DMS53 (cell line): ENCODE measurements around the gene TC2N.
"Not testable (repeated sequence)": the region's sequence is repeated elsewhere in the genome, so short reads cannot be mapped to it uniquely, and the experiment has no call there.

Experiments used
- DNase-seq: peaks from one replicate; lab custom pipeline; 2025; lab: John Stamatoyannopoulos, UW

Gene TC2N

GRCh38 chr14:91870001-91870400, 2.7 kb upstream of the TC2N start:
- DNase-seq: peak; percentile 52

- DNase-seq: peak; percentile 29
Measured at GRCh38 chr14:91869556-91869955, 2.2 kb upstream of the TC2N start.

DNA sequence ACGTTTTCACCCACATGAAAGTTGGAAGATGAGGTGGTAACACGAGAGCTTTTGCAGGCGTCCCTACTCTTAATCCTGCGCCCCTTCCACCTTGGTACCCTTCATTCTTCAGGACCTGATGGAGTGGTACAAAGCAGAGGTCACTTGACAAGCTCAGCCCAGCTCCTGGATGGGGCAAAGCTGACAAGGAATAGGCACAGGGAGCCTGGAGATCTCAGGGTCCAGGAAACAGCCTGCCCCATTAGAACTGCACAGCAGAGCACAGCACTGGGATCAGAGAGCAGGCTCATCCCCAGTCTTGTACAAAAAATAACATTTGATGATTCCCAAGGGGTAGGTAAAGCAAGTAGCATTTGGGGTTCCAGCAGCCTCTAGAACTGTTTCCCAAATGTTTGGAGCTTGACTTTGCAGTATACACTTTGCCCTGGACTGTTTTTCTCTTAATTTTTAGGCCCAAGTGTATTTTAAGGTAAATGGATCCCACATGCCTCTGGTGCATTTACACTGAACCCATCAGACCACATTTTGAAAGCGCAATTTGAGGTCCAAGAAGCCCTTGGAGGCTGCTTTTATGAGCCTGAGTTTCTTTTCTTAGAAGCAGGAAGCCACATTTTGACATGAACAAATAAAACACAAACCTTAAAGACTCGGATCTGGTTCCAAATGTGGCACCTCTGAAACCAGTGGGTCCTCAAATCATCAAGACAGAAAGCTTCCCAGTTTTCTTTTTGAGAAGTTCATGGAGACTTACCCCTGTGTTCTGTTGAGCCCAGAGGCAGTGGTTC, 633 bp downstream of the TC2N start:
- no peak for DNase-seq

DNA sequence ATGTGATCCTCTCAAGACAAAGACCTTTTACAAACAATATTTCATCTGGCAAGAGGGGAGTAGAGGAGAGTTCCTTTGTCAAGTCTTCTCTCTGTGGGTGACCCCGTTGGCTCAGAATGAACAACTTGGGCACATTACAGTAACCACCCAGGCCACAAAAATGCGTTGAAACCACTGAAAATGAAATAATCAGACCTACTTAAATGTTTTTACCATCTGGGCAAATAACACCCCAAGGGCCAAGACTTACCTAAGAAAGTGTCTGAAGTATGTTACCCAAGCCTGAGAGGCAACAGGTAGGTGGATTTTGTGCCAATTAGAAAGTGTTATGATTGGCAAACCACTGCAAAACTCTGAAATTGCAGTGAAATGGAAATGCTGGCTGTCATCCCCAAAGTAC, 1.3 kb downstream of the TC2N start:
- DNase-seq: no peak

DNA sequence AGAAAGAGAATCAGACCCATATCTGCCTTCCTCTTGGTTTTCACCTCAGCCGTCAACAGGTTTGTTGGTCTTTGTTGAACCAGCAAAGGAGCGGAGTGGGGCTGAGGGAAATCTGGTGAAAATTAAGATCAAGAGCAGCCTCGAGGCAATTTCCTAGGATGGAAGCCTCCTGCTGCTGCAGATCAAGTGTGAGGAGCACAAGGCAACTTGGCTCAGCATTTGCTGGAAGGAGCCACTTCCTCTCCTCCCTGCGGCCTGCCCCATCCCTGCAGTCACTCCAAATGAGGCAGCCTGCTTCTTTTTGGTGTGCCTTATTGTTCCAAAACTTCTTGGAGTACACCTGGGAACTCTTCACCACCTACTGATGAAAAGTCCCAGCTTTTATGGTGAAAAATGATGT, 4.9 kb downstream of the TC2N start:
- no peak for DNase-seq

DNA sequence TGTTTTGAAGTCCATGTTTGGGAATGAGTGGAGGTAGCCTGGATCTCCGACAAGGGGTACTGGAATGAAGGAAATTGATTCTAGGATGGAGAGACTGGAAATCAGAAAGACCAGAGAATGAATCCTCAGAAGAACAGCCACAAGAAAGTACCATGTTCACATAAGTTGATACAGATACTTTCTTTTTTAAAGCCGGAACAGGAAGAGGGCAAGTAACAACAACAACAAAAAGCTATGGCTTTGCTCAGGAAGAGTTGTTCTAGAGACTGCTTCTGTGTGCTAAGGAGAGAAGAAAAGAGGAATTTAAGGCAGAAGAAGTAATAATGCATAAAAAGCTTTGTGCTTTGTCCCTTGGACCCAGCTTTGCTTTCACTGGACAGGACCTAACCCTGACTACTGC, 6.2 kb downstream of the TC2N start:
- DNase-seq: no peak

GRCh38 chr14:91860238-91860637, 7.1 kb downstream of the TC2N start:
- no peak for DNase-seq

DNA sequence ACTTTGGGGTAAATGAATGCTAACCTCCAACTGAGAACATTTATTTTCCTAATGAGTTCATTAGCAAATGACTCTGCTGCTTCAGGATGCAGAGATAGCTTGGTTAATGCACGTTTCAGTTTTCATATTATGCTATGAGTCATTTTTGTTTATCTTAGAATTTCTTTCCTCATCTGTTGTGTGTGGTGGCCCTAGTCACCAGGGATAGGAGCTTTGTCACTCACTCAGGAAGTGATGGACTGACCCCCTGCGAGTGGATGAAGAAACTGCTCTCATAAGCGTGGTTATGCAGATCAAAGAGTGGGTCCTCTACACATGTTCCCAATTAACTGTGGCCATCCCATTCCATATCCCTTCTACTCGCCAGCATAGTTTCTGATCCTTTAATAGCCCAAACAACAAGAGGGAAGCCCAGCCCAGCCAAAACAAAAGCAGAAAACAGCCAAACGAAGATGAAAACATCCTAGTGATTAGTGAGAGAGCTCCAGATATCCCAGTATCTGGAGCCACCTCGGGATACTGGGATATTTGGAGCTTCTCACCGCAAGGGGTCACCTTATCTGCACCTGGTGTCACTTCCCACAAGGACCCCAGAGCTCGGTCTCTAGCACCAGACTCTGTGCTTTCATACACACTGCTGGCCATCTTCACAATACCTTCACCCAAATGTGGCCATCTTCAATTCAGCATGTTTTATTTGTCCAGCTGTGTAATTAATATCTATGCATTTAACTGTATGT, 8.6 kb downstream of the TC2N start:
- DNase-seq: peak; percentile 79

- DNase-seq: no peak
Measured at GRCh38 chr14:91857614-91858013, 9.7 kb downstream of the TC2N start.

- no peak for DNase-seq
Measured at GRCh38 chr14:91854327-91854934, 12.9 kb downstream of the TC2N start.

- no peak for DNase-seq
Measured at GRCh38 chr14:91851563-91851962, 15.8 kb downstream of the TC2N start.

GRCh38 chr14:91848504-91849001, 18.8 kb downstream of the TC2N start:
- no peak for DNase-seq

DNA sequence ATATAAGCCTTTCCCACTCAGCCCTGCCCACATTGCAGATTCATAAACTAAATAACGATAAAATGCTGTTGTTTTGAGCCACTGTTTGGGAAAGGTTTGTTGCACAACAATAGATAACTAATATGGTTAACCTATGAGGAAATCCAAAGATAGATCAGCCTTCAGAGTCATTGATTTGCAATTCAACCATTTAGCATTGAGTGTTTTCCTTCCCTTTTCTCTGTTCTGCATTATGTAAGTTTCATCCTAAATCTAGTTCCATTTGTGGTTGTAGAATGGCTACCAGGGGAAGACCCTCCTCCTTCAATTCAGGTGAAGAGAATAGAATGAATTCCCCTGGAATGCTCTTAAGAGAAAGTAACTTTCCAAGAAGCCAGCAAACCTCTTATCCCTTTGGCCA, 19.6 kb downstream of the TC2N start:
- DNase-seq: no peak

GRCh38 chr14:91845652-91846051, 21.7 kb downstream of the TC2N start:
- peak; percentile 14 for DNase-seq

DNA sequence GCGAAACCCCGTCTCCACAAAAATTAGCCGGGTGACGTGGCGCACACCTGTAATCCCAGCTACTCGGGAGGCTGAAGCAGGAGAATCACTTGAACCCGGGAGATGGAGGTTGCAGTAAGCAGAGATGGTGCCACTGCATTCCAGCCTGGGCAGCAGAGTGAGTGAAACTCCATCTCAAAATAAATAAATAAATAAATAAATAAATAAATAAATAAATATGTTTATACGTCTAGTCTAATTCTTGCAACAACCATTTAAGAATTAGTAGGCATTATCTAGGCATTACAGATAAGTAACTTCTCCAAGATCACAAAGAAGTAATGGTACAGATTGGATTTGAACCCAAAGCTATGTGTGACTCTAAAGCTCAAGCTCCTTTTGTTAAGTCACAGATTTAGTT, 22.3 kb downstream of the TC2N start:
- not testable (repeated sequence) for DNase-seq

DNA sequence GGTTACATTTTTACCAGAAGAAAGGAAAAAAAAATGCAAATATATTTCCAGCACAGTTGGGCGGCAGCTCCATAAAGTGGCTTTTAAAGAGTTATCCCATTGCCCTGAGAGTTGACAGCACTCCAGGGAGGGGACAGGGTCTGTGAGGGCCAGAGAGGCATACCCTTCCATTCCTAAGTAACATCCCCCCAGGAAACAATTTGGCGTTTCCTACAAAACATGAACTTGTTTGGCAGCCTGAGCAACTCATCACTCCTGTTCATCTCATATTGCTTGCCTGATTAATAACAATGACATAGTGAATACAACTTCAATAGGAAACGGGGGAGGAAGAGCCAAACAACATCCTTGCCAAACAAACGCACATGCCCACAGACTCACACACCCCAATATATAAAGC, 23.3 kb downstream of the TC2N start:
- no peak for DNase-seq

- no peak for DNase-seq
Measured at GRCh38 chr14:91843437-91843836, 23.9 kb downstream of the TC2N start.

GRCh38 chr14:91841065-91841464, 26.3 kb downstream of the TC2N start:
- no peak for DNase-seq

DNA sequence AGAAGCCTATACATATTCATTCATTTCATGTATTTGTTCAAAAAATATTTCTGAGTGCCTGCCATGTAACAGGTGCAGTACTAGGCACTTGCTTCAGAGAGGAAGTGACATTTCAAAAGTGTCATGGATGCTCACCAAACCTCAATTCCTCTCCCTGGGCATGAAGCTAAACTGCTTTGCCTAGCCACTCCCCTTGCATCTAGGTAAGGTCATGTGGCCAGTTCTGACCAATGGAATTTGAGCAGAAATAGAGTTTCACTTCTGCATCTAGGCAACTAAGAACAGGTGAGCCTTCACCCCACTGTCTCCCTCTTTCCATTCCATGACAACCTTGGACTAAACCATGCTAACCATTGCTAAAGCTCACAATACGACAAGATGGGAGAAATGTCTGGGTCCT, 27.6 kb downstream of the TC2N start:
- peak; percentile 6 for DNase-seq

- peak; percentile 13 for DNase-seq
Measured at GRCh38 chr14:91837076-91837475, 30.3 kb downstream of the TC2N start.

GRCh38 chr14:91835920-91836843, 31.2 kb downstream of the TC2N start:
- DNase-seq: peak; percentile 90
